Measurements from ENCODE around the gene RHNO1. TPM values are rescaled to one million over a fixed set of nuclear protein-coding genes. Genes with fewer than 3 reads are reported as not detected.
A peak's percentile ranks its signal among the peaks of the same experiment; 100 is the strongest.

RHNO1 gene
- total RNA-seq, 3 donors from 2014 or later, result 8.7 to 20.1 (median 15.5) TPM

DNA sequence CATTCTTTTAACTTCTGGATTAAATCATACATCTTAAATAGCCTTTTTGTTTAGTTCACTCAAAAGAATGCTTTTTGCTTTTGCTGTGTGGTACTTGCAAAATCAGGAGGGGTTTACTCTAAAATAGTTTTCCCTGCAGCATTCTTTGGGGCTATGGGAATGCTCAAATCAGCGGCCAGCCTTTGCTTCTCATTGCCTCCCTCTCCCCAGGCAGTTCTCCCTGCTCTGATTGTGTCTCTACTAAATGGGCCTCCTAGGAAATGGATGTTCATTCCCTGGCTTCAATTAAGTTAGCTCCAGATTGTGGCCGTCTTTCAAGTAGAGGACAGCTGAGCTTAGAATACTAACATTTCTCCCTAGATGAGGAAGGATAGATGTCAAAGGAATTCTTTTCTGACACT lies 18.0 kb downstream of the RHNO1 start:
- DNase-seq (no peak), ATAC-seq (no peak)
- H3K36me3 ChIP-seq (ENCODE audit: low read depth), result no peaks in the 10 kb centered on the region
- no peaks in the 10 kb centered on the region for H3K4me1 ChIP-seq (ENCODE audit: low read depth)
- H3K4me3 ChIP-seq, result no peak overlapping the region
- intact Hi-C loops (cut with DNase I, micrococcal nuclease), result no loop called here
- no peaks in the 10 kb centered on the region for H3K9me3 ChIP-seq
- TF ChIP-seq, protein P1, sequence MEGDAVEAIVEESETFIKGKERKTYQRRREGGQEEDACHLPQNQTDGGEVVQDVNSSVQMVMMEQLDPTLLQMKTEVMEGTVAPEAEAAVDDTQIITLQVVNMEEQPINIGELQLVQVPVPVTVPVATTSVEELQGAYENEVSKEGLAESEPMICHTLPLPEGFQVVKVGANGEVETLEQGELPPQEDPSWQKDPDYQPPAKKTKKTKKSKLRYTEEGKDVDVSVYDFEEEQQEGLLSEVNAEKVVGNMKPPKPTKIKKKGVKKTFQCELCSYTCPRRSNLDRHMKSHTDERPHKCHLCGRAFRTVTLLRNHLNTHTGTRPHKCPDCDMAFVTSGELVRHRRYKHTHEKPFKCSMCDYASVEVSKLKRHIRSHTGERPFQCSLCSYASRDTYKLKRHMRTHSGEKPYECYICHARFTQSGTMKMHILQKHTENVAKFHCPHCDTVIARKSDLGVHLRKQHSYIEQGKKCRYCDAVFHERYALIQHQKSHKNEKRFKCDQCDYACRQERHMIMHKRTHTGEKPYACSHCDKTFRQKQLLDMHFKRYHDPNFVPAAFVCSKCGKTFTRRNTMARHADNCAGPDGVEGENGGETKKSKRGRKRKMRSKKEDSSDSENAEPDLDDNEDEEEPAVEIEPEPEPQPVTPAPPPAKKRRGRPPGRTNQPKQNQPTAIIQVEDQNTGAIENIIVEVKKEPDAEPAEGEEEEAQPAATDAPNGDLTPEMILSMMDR (IDR thresholded peaks at IDR 0.05), result no peak

DNA sequence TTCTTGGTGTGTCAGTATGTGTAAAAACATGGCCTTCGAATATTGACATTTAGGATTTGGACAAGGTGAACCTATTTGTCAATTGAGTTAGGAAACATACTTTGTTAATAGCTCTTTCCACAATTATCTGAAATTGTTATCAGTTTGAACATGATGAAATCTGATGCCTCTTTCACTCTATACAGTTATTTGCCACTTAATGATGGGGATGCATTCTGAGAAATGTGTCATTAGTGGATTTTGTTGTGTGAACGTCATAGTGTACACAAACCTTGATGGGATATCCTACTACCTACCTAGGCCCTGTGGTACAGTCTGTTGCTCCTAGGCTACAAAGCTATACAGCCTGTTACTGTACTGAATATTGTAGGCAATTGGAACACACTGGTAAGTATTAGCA lies 18.5 kb downstream of the RHNO1 start:
- TF ChIP-seq, protein P1 (IDR thresholded peaks at IDR 0.05), result no peak
- no peak for DNase-seq
- no peak for ATAC-seq

DNA sequence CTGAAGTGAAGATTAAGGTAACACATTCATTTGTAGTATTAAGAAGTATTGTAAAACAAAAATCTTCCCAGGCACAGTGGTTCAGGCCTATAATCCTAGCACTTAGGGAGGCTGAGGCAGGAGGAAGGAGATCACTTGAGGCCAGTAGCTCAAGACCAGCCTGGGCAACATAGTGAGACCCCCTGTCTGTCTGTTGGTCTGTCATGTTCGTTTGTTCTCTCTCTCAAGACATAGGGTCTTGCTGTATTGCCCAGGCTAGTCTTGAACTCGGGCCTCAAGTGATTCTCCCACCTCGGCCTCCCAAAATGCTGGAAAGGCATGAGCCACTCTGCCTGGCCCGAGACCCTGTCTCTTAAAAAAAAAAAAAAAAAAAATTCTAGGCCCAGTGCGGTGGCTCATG lies 20.4 kb downstream of the RHNO1 start:
- no peak for DNase-seq
- H3K4me3 ChIP-seq, result no peak overlapping the region
- no peaks in the 10 kb centered on the region for H3K4me1 ChIP-seq (ENCODE audit: low read depth)
- intact Hi-C loops (cut with DNase I, micrococcal nuclease), result no loop called here
- TF ChIP-seq, protein P1 (IDR thresholded peaks at IDR 0.05), result no peak
- ATAC-seq, result no peak
- H3K9me3 ChIP-seq, result no peaks in the 10 kb centered on the region
- no peaks in the 10 kb centered on the region for H3K36me3 ChIP-seq (ENCODE audit: low read depth)

More for the DNA sequence above, 18.5 kb downstream of the RHNO1 start:
- Histone ChIP-seq H3K4me1 (ENCODE audit: low read depth) (no peaks in the 10 kb centered on the region), H3K4me3 (no peak overlapping the region), H3K9me3 (no peaks in the 10 kb centered on the region), H3K36me3 (ENCODE audit: low read depth) (no peaks in the 10 kb centered on the region)
- intact Hi-C loops (cut with DNase I, micrococcal nuclease), result no loop called here

DNA sequence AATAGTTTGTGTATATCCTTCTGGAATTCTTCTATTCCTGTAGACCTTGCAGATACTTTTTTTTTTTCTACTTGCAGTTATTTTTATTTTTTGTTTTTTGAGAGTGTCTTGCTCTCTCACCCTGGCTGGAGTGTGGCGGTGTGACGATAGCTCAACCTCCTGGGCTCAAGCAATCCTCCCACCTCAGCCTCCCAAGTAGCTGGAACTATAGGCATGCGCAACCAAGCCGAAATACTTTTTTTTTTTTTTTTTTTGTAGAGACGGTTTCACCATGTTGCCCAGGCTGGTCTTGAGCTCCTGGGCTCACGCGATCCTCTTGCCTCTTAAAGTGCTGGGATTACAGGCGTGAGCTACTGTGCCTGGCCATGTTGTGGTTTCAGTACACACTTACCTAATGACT lies 23.6 kb downstream of the RHNO1 start:
- H3K36me3 ChIP-seq (ENCODE audit: low read depth), result no peaks in the 10 kb centered on the region

DNA sequence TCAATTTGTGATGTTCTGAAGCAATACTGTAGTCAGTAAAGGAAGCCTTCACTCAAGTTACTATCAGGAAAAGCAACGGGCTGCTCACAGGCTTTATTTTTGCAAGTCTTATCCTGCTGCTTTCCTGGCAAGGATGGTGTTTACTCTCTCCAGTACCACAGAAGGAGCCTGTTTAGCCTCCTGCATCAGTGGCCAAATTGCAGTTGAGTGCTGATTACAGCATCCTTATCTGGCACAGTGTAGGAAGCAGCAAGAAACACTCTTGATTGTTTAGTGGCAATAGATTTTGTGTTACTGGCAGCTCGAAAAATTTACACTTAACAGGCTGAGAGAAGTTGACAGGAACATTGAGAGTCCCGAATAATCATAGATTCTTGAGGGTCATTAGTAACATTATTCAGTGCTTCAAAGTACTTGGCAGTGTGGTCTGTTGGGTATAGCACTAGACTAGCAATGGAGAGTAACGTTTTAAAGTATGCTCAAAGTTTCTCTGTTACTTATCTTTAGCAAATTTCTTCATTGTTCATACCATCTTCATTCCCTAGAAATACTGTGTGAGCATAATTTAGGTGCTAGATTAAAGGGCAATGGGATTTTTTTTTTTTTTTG lies 25.4 kb downstream of the RHNO1 start:
- DNase-seq (no peak), ATAC-seq (peak; percentile 33)
- Histone ChIP-seq H3K36me3 (ENCODE audit: low read depth) (no peaks in the 10 kb centered on the region), H3K4me3 (no peak overlapping the region), H3K4me1 (ENCODE audit: low read depth) (no peaks in the 10 kb centered on the region), H3K9me3 (no peaks in the 10 kb centered on the region)
- TF ChIP-seq, protein P1 (IDR thresholded peaks at IDR 0.05), result no peak
- intact Hi-C loops (cut with DNase I, micrococcal nuclease), result no loop called here

More for the DNA sequence above, 23.6 kb downstream of the RHNO1 start:
- no peaks in the 10 kb centered on the region for H3K9me3 ChIP-seq
- DNase-seq, result no peak
- no peak overlapping the region for H3K4me3 ChIP-seq
- no peak for ATAC-seq
- TF ChIP-seq, protein P1 (IDR thresholded peaks at IDR 0.05), result no peak
- no peaks in the 10 kb centered on the region for H3K4me1 ChIP-seq (ENCODE audit: low read depth)
- intact Hi-C loops (cut with DNase I, micrococcal nuclease), result no loop called here

DNA sequence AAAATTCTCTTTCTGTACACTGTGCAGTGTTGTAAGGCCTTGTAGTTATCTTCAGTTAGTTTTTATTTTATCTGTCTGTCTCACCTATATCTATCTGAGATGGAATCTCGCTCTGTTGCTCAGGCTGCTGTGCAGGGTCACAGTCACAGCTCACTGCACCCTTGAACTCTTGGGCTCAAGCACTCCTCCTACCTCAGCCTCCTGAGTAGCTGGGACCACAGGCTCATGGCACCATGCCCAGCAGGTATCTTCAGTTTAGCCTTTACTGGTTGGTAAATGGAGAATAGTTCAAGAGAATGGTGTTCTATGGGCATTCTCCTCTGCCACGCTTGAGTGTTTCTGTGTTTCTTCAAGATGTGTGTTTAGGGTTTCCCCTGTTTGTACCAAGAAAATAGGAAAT lies 27.2 kb downstream of the RHNO1 start:
- H3K36me3 ChIP-seq (ENCODE audit: low read depth), result no peaks in the 10 kb centered on the region
- H3K4me3 ChIP-seq, result no peak overlapping the region
- DNase-seq, result no peak
- TF ChIP-seq, protein P1 (IDR thresholded peaks at IDR 0.05), result no peak
- intact Hi-C loops (cut with DNase I, micrococcal nuclease), result no loop called here
- H3K4me1 ChIP-seq (ENCODE audit: low read depth), result no peaks in the 10 kb centered on the region
- no peak for ATAC-seq
- no peaks in the 10 kb centered on the region for H3K9me3 ChIP-seq

Data from mucosa of descending colon (tissue), 3 donors.